ENCODE data around the gene JUN.

The JUN gene

GRCh38 chr1:58798910-58799442 is 15.1 kb upstream of the JUN start:
- DNase-seq (ENCODE audit: low read depth): no peak
- no peak overlapping the region for H3K4me3 ChIP-seq (ENCODE audit: low read depth, low read length)
- TF ChIP-seq MAX (IDR thresholded peaks at IDR 0.05; ENCODE audit: low read depth, low read length) (no peak), CTCF (IDR thresholded peaks at IDR 0.05; ENCODE audit: low read depth, low read length) (no peak), POLR2A (IDR thresholded peaks at IDR 0.05; ENCODE audit: extremely low read depth, insufficient read length) (no peak), MYC (IDR thresholded peaks at IDR 0.05; ENCODE audit: low read depth, low read length) (no peak)

- H3K4me3 ChIP-seq (ENCODE audit: low read depth, low read length): no peak overlapping the region
- no peak for TF ChIP-seq MAX (IDR thresholded peaks at IDR 0.05; ENCODE audit: low read depth, low read length)
- TF ChIP-seq POLR2A (IDR thresholded peaks at IDR 0.05; ENCODE audit: extremely low read depth, insufficient read length): no peak
- TF ChIP-seq CTCF (IDR thresholded peaks at IDR 0.05; ENCODE audit: low read depth, low read length): no peak
- no peak for TF ChIP-seq MYC (IDR thresholded peaks at IDR 0.05; ENCODE audit: low read depth, low read length)
- no peak for DNase-seq (ENCODE audit: low read depth)
These were observed 12.6 kb upstream of the JUN start for GRCh38 chr1:58796416-58796815.

DNA sequence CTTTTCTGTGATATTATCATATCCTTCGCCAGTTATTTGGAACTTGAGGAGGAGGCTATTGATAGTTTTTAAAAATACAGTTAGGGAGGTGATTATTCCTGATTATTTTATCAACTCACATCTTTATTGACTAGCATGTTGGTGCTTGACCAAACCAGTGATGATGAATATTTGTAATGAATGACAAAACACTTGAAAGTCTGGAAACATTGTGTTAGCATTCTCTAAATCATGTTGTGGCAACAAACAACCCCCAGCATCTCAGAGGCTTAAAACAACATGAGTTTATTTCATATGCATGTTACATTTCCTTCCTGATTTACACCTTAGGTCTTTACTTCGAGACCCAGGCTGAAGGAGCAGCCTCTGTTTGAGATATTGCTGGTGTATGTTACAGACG is 10.7 kb upstream of the JUN start:
- H3K4me3 ChIP-seq (ENCODE audit: low read depth, low read length): no peak overlapping the region
- no peak for TF ChIP-seq MYC (IDR thresholded peaks at IDR 0.05; ENCODE audit: low read depth, low read length)
- TF ChIP-seq POLR2A (IDR thresholded peaks at IDR 0.05; ENCODE audit: extremely low read depth, insufficient read length): no peak
- no peak for TF ChIP-seq CTCF (IDR thresholded peaks at IDR 0.05; ENCODE audit: low read depth, low read length)
- TF ChIP-seq MAX (IDR thresholded peaks at IDR 0.05; ENCODE audit: low read depth, low read length): no peak
- DNase-seq (ENCODE audit: low read depth): no peak

GRCh38 chr1:58792846-58793245 is 9.0 kb upstream of the JUN start:
- no peak for DNase-seq (ENCODE audit: low read depth)

DNA sequence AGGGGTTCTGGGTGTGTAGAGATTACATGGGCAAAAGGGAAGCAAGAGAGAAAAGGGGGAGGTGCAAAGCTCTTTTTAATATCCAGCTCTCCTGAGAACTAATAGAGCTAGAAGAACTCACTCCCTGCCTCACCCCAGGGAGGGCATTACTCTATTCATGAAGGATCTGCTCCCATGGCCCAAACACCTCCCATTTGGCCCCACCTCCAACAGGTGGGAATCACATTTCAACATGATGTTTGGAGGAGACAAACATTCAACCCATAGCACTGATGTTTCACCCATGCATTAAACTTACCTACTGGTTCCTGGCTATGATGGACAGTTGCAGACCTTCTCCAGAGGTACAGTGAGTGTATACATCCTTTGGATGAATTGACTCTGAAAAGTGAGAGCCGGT is 7.3 kb upstream of the JUN start:
- no peak overlapping the region for H3K4me3 ChIP-seq (ENCODE audit: low read depth, low read length)
- no peak for DNase-seq (ENCODE audit: low read depth)
- TF ChIP-seq MYC (IDR thresholded peaks at IDR 0.05; ENCODE audit: low read depth, low read length) (no peak), CTCF (IDR thresholded peaks at IDR 0.05; ENCODE audit: low read depth, low read length) (no peak), POLR2A (IDR thresholded peaks at IDR 0.05; ENCODE audit: extremely low read depth, insufficient read length) (no peak), MAX (IDR thresholded peaks at IDR 0.05; ENCODE audit: low read depth, low read length) (no peak)

More at GRCh38 chr1:58792846-58793245, 9.0 kb upstream of the JUN start:
- TF ChIP-seq MYC (IDR thresholded peaks at IDR 0.05; ENCODE audit: low read depth, low read length): no peak
- no peak for TF ChIP-seq POLR2A (IDR thresholded peaks at IDR 0.05; ENCODE audit: extremely low read depth, insufficient read length)
- TF ChIP-seq CTCF (IDR thresholded peaks at IDR 0.05; ENCODE audit: low read depth, low read length): no peak
- no peak for TF ChIP-seq MAX (IDR thresholded peaks at IDR 0.05; ENCODE audit: low read depth, low read length)
- H3K4me3 ChIP-seq (ENCODE audit: low read depth, low read length): no peak overlapping the region
